OCI-LY1 (cell line): ENCODE results near the gene RPP40.

ENCODE experiments used
- H2AFZ ChIP-seq: fragments of 200-600 bp; sonication (generic), shearing (Covaris generic); 2 replicates; pipeline ENCODE4 v1.6.0; 2014; ENCODE audit warnings: antibody characterized with exemption, mild to moderate bottlenecking, low read length
- H3F3A ChIP-seq: fragments of 200-600 bp; sonication (generic), shearing (Covaris generic); 2 replicates; pipeline ENCODE4 v1.6.0; 2014; ENCODE audit warnings: mild to moderate bottlenecking, antibody characterized with exemption, low read length, moderate library complexity; ENCODE audit not compliant: insufficient read depth
- H3K27ac ChIP-seq: fragments of 200-600 bp; sonication (generic); 2 replicates; pipeline ENCODE4 v1.5.1; 2014; ENCODE audit warnings: low read length, mixed run types, mild to moderate bottlenecking, low read depth; ENCODE audit not compliant: poor library complexity, severe bottlenecking
- H3K27me3 ChIP-seq: fragments of 200-600 bp; sonication (generic); 2 replicates; pipeline ENCODE4 v1.6.0; 2014; ENCODE audit warnings: antibody characterized with exemption, mild to moderate bottlenecking, low read length, moderate library complexity; ENCODE audit not compliant: insufficient read depth
- H3K36me3 ChIP-seq: fragments of 200-600 bp; sonication (generic); 2 replicates; pipeline ENCODE4 v1.6.1; 2014; ENCODE audit warnings: mild to moderate bottlenecking, antibody characterized with exemption, low read length, moderate library complexity, mixed read lengths; ENCODE audit not compliant: insufficient read depth
- H3K4me1 ChIP-seq: fragments of 200-600 bp; sonication (generic); 2 replicates; pipeline ENCODE4 v1.5.1; 2014; ENCODE audit warnings: mild to moderate bottlenecking, low read length, moderate library complexity; ENCODE audit not compliant: insufficient read depth, severe bottlenecking
- H3K4me2 ChIP-seq: fragments of 200-600 bp; sonication (generic), shearing (Covaris generic); 2 replicates; pipeline ENCODE4 v1.6.1; 2014; ENCODE audit warnings: low read length
- H3K4me3 ChIP-seq: fragments of 200-600 bp; sonication (generic); 2 replicates; pipeline ENCODE4 v1.5.1; 2014; ENCODE audit warnings: low read length, low read depth, mild to moderate bottlenecking, mixed read lengths; ENCODE audit not compliant: poor library complexity, severe bottlenecking
- H3K79me2 ChIP-seq: fragments of 200-600 bp; shearing (Covaris generic); 2 replicates; pipeline ENCODE4 v1.6.1; 2016; ENCODE audit warnings: mixed run types, low read length, mixed read lengths; ENCODE audit not compliant: insufficient read depth
- H3K9ac ChIP-seq: fragments of 200-600 bp; sonication (generic), shearing (Covaris generic); 2 replicates; pipeline ENCODE4 v1.6.1; 2014; ENCODE audit warnings: mild to moderate bottlenecking, low read length, mixed read lengths
- H3K9me2 ChIP-seq: fragments of 200-600 bp; sonication (generic), shearing (Covaris generic); 2 replicates; pipeline ENCODE4 v1.6.1; 2014; ENCODE audit warnings: low read depth, mild to moderate bottlenecking, low read length, mixed read lengths
- H3K9me3 ChIP-seq: fragments of 200-600 bp; shearing (Covaris generic); 2 replicates; pipeline ENCODE4 v1.6.1; 2014; ENCODE audit warnings: low read length, mixed read lengths
- H4K20me1 ChIP-seq: fragments of 200-600 bp; sonication (generic), shearing (Covaris generic); 2 replicates; pipeline ENCODE4 v1.6.0; 2016; ENCODE audit warnings: mild to moderate bottlenecking, low read length; ENCODE audit not compliant: insufficient read depth
- EZH2 ChIP-seq: fragments of 200-600 bp; sonication (generic), shearing (Covaris generic); IDR thresholded peaks from 2 replicates; pipeline ENCODE4 v1.8.0; 2017; ENCODE audit warnings: borderline replicate concordance, mixed run types, mild to moderate bottlenecking, antibody characterized with exemption, low read length, moderate library complexity, mixed read lengths
- TF ChIP-seq, protein P1 (sequence below): fragments of 200-600 bp; sonication (generic), shearing (Covaris generic); IDR thresholded peaks from 2 replicates; pipeline ENCODE4 v1.5.1; 2017; ENCODE audit warnings: mild to moderate bottlenecking, antibody characterized with exemption, low read length, moderate library complexity, mixed read lengths

Gene RPP40

DNA sequence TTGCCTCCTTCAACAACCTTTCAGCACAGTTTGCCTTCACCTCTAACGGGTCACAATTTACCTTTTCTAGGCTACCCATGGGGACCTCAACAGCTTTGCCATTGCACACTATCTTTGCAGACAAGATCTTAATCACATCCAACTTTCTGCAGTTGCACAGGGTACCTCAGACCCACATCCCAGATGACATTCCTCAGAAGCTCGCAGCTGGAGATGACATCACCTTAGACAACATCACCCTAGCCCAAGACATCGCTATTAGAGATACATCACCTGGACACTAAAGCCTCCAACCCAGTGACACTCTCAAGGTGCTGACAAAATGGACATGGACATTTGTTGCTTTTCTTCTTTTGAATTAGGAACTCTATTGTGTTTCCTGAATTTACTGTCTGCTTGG lies 38.6 kb upstream of the RPP40 start:
- Histone ChIP-seq H3K9me3 (no peaks in the 10 kb centered on the region), H3K4me3 (no peak overlapping the region), H3K9ac (no peak overlapping the region), H3K27ac (no peak overlapping the region), H3K9me2 (no peaks in the 10 kb centered on the region), H4K20me1 (no peaks in the 10 kb centered on the region), H3K4me1 (no peaks in the 10 kb centered on the region), H3K79me2 (no peaks in the 10 kb centered on the region), H2AFZ (no peak overlapping the region), H3K36me3 (no peaks in the 10 kb centered on the region), H3F3A (no peaks in the 10 kb centered on the region), H3K27me3 (0 out of 2 replicates have a peak, but pooled peaks cover 3% of the 10 kb centered on the region), H3K4me2 (no peak overlapping the region)
- no peak for TF ChIP-seq EZH2
- TF ChIP-seq, protein P1, sequence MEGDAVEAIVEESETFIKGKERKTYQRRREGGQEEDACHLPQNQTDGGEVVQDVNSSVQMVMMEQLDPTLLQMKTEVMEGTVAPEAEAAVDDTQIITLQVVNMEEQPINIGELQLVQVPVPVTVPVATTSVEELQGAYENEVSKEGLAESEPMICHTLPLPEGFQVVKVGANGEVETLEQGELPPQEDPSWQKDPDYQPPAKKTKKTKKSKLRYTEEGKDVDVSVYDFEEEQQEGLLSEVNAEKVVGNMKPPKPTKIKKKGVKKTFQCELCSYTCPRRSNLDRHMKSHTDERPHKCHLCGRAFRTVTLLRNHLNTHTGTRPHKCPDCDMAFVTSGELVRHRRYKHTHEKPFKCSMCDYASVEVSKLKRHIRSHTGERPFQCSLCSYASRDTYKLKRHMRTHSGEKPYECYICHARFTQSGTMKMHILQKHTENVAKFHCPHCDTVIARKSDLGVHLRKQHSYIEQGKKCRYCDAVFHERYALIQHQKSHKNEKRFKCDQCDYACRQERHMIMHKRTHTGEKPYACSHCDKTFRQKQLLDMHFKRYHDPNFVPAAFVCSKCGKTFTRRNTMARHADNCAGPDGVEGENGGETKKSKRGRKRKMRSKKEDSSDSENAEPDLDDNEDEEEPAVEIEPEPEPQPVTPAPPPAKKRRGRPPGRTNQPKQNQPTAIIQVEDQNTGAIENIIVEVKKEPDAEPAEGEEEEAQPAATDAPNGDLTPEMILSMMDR: no peak

DNA sequence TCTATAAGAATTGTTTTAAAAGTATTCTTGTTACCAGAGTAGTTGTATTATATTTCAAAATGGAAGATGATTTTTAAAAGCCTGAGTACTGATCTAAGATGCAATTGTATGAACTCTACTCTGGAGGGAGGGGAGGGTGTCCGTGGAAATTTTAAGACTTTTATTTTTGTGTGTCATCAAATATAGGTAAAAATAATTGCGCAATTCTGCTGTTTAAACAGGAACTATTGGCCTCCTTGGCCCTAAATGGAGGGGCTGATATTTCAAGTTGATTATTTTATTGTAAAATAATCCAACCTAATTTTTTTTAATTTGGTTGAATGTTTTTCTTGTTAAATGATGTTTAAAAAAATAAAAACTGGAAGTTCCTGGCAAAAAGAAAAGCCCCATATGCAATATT lies 38.1 kb upstream of the RPP40 start:
- Histone ChIP-seq H3K9ac (no peak overlapping the region), H2AFZ (no peak overlapping the region), H3K4me3 (no peak overlapping the region), H3K4me1 (no peaks in the 10 kb centered on the region), H3K27ac (no peak overlapping the region), H3K79me2 (no peaks in the 10 kb centered on the region), H3K36me3 (no peaks in the 10 kb centered on the region), H3F3A (no peaks in the 10 kb centered on the region), H3K9me2 (no peaks in the 10 kb centered on the region), H4K20me1 (no peaks in the 10 kb centered on the region), H3K4me2 (no peak overlapping the region), H3K9me3 (no peaks in the 10 kb centered on the region), H3K27me3 (0 out of 2 replicates have a peak, but pooled peaks cover 3% of the 10 kb centered on the region)
- TF ChIP-seq, protein P1: no peak
- TF ChIP-seq EZH2: no peak

DNA sequence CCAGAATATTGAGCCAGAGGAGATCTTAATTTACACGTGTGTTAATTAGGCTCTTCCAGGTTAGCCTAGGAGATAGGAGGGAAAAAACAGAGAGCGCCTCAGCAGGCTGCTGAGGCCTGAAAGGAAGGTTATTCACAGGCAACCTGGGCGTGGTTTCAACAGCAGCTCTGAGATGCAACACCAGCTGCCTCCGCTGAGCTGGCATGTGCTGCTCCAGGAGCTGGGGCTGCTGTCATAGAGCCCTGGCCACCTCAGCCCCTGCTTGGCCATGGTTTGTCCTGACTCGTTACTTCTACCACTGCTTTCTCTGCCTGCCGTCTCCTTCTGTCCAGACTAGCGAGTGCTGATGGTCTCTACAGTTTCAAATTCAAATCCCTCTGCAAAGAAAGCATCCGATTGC lies 32.4 kb upstream of the RPP40 start:
- TF ChIP-seq, protein P1: no peak
- no peak for TF ChIP-seq EZH2
- Histone ChIP-seq H3K4me3 (no peak overlapping the region), H4K20me1 (no peaks in the 10 kb centered on the region), H3K9me3 (no peaks in the 10 kb centered on the region), H3K4me2 (no peak overlapping the region), H3K4me1 (no peaks in the 10 kb centered on the region), H2AFZ (no peak overlapping the region), H3K9me2 (no peaks in the 10 kb centered on the region), H3K79me2 (no peaks in the 10 kb centered on the region), H3K9ac (no peak overlapping the region), H3F3A (no peaks in the 10 kb centered on the region), H3K27me3 (no peaks in the 10 kb centered on the region), H3K27ac (no peak overlapping the region), H3K36me3 (no peaks in the 10 kb centered on the region; the same call in 1 of the 2 replicates)
